GM21529 (cell line): ENCODE measurements around the gene CYP2F1.

ENCODE experiments used
- ATAC-seq: cut with Tn5 transposase; IDR thresholded peaks from one replicate; pipeline ENCODE4 v1.9.1; 2021; ENCODE audit not compliant: unreplicated experiment

CYP2F1 gene

GRCh38 chr19:41175801-41176777 lies 61.9 kb downstream of the CYP2F1 start:
- ATAC-seq = no peak
